Left lung (tissue), 10 donors: ENCODE measurements around the gene IGFALS. TPM values are rescaled to one million over a fixed set of nuclear protein-coding genes. Genes with fewer than 3 reads are reported as not detected.

Experiments
- ATAC-seq: fragments of 200-7000 bp; cut with Tn5 transposase; one replicate; pipeline ENCODE4 v1.9.1; 2020; ENCODE audit warnings: moderate library complexity
- DNase-seq, 4 donors: peaks; one replicate each; pipeline ENCODE4 v3.0.0-alpha.2; 2013 to 2020
- H3K27ac ChIP-seq, 2 donors: fragments of 200-600 bp; sonication (generic) in 1 of 2; one replicate each; pipeline versions ENCODE4 v1.5.0 to v1.8.0; 2020 to 2021
- H3K27me3 ChIP-seq, 2 donors: fragments of 200-600 bp; sonication (generic) in 1 of 2; one replicate each; pipeline versions ENCODE4 v1.5.0 to v1.8.0; 2020 to 2021
- H3K36me3 ChIP-seq, 2 donors: fragments of 200-600 bp; sonication (generic) in 1 of 2; one replicate each; pipeline versions ENCODE4 v1.5.0 to v1.8.0; 2020 to 2021
- H3K4me1 ChIP-seq, 2 donors: fragments of 200-600 bp; one replicate each; pipeline ENCODE4 v1.8.0; 2021
- H3K4me3 ChIP-seq, 2 donors: fragments of 200-600 bp; sonication (generic) in 1 of 2; one replicate each; pipeline versions ENCODE4 v1.5.0 to v1.8.0; 2020 to 2021; ENCODE audit warnings: mild to moderate bottlenecking in 1 of 2
- H3K9me3 ChIP-seq, 2 donors: fragments of 200-600 bp; sonication (generic) in 1 of 2; one replicate each; pipeline versions ENCODE4 v1.5.0 to v1.8.0; 2020 to 2021
- intact Hi-C, 2 donors: fragments of 100-400 bp; cut with DNase I; formaldehyde crosslinking; loops; one replicate each; pipeline versions ENCODE4 v1.11.2 to v1.14.2; 2022
- polyA plus RNA-seq, 6 donors: library from polyadenylated mRNA; unstranded; fragments of 120-200 nt; gene quantifications; one replicate each; pipeline ENCODE4 v1.2.1, GENCODE V29; 2013; ENCODE audit not compliant: insufficient read length in 6 of 6
- total RNA-seq, 2 donors: library from RNA; stranded (reverse); fragmentation: NEBNext Ultra II Directional; extraction: Animal tissue kit (Norgen Biotek cat#: 25700); gene quantifications; one replicate each; pipeline ENCODE4 v1.2.1, GENCODE V29; 2021
- TF ChIP-seq, protein P1 (sequence below), 2 donors: fragments of 200-600 bp; sonication (generic) in 1 of 2; IDR thresholded peaks; one replicate each; pipeline versions ENCODE4 v1.5.0 to v1.8.0; 2021; ENCODE audit warnings: antibody characterized with exemption in 2 of 2
- donor health status: DM: no; HTN: yes; CAD: no.
- donor health status: DM: no; HTN: no; CAD: no.

IGFALS gene
- total and polyA plus RNA-seq, 8 donors = 0.37 to 3.3 (median 2.4) TPM

DNA sequence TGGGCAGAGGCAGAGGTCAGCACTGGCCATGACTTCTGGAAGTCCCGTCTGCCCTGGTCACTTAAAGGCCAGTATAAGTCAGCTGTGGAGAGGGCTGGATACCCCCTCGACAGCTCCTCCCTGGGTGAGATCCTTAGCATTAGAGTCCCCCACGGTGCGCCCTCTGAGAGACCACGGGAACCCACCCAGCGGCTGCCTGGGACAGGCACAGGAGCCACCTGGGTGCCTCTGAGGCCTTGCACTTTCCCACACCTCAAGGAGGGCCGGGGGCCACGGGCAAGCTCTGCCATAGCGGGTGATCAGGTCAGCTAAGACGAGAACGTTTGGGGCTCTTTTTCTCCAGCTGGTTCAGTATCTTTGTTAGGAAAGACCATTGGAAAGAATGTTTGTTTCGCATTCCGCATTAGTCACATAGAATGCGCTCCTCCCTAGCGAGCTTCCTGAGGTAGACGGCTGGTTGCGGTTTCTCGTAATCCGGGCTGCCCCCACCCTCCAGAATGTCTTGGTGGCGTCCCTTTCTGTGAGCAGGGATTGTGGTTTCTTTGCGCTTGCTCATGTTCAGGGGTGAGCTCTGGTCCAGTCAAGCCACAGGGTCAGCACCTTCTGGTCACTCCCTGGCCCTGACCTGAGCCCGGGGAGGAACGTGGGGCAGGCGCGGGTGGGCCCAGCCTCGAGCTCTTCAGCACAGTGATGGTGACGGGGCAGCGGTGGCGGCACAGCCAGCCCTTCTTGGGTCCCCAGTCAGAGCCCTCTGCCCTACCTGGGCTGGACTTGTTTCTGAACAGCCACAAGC, 47.4 kb downstream of the IGFALS start:
- Histone ChIP-seq H3K27me3 (no peaks in the 10 kb centered on the region), H3K9me3 (no peaks in the 10 kb centered on the region), H3K4me3 (no peak overlapping the region), H3K27ac (no peak overlapping the region), H3K4me1 (no peaks in the 10 kb centered on the region), H3K36me3 (peaks cover 0 to 97% of the 10 kb centered on the region in 2 donors)
- TF ChIP-seq, protein P1, sequence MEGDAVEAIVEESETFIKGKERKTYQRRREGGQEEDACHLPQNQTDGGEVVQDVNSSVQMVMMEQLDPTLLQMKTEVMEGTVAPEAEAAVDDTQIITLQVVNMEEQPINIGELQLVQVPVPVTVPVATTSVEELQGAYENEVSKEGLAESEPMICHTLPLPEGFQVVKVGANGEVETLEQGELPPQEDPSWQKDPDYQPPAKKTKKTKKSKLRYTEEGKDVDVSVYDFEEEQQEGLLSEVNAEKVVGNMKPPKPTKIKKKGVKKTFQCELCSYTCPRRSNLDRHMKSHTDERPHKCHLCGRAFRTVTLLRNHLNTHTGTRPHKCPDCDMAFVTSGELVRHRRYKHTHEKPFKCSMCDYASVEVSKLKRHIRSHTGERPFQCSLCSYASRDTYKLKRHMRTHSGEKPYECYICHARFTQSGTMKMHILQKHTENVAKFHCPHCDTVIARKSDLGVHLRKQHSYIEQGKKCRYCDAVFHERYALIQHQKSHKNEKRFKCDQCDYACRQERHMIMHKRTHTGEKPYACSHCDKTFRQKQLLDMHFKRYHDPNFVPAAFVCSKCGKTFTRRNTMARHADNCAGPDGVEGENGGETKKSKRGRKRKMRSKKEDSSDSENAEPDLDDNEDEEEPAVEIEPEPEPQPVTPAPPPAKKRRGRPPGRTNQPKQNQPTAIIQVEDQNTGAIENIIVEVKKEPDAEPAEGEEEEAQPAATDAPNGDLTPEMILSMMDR (IDR thresholded peaks at IDR 0.05) = no peak
- peak in 1 of 4 donors; percentile 72 for DNase-seq
- no peak for ATAC-seq
- intact Hi-C loops = no loop called here

DNA sequence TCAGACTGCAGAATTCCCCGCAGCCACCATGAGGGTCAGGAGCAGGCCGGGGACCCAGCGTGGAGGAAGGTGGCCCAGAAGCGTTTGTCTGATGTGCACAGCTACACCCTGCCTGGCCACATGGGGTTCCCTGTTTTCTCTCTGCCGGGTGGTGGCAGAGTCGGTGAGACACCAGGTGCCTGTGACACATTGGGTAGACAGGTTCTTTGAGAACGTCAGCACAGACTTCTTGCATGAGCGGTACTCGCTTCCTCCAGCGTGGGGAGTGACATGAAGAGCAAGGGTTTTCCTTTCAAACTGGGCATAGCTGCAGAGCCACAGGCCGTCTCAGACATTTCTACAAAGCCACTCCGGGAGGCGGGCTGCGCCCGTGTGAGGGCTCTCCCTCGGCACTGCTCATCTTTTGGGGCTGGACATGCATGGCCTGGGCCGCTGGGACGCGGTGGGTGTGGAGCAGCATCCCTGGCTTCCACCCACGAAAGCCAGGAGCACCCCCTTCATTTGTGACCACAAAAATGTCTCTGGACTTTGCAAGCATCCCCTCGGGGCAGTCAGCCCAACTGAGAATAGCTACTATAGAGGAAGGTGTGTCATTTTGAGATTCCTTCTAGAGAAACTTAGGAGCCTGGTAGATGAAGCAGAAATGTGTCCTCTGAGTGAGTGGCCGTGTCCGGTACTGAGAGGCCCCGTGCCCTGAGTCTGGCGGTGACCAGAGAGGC, 48.2 kb downstream of the IGFALS start:
- DNase-seq = no peak
- TF ChIP-seq, protein P1 (IDR thresholded peaks at IDR 0.05) = no peak
- H3K4me3 ChIP-seq = no peak overlapping the region
- H3K9me3 ChIP-seq = no peaks in the 10 kb centered on the region
- no peaks in the 10 kb centered on the region for H3K27me3 ChIP-seq
- H3K36me3 ChIP-seq = peaks cover 0 to 97% of the 10 kb centered on the region in 2 donors
- H3K27ac ChIP-seq = no peak overlapping the region
- intact Hi-C loops = no loop called here
- no peaks in the 10 kb centered on the region for H3K4me1 ChIP-seq
- ATAC-seq = no peak

DNA sequence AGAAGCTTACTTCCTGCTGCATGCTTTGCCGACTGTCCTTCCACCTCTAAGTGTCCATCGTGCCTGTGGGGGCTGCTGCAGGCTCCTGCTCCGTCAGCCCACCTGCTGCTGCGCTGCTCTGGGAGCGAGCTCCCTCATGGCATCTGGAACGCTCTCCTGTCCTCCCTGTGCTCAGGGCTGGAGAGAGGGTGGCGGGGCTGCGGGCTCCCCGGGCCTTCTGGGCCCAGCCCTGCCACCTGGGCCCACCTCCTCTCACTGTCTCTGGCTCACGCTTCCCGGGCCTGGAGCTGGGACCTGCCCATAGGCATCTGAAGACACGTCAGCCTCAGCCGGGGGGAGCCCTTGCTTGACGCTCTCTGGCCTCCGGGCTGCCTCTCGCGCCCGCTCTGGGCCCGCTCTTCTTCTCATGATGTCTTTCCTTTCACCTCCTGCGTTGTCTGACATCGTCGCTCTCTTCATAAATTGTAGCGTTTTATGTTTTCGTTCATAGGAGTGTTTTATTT, 49.1 kb downstream of the IGFALS start:
- DNase-seq (no peak), ATAC-seq (no peak)
- TF ChIP-seq, protein P1 (IDR thresholded peaks at IDR 0.05) = no peak
- Histone ChIP-seq H3K27me3 (no peaks in the 10 kb centered on the region), H3K9me3 (no peaks in the 10 kb centered on the region), H3K36me3 (peaks cover 0 to 88% of the 10 kb centered on the region in 2 donors), H3K4me3 (no peak overlapping the region), H3K27ac (no peak overlapping the region), H3K4me1 (no peaks in the 10 kb centered on the region)
- intact Hi-C loops = no loop called here

DNA sequence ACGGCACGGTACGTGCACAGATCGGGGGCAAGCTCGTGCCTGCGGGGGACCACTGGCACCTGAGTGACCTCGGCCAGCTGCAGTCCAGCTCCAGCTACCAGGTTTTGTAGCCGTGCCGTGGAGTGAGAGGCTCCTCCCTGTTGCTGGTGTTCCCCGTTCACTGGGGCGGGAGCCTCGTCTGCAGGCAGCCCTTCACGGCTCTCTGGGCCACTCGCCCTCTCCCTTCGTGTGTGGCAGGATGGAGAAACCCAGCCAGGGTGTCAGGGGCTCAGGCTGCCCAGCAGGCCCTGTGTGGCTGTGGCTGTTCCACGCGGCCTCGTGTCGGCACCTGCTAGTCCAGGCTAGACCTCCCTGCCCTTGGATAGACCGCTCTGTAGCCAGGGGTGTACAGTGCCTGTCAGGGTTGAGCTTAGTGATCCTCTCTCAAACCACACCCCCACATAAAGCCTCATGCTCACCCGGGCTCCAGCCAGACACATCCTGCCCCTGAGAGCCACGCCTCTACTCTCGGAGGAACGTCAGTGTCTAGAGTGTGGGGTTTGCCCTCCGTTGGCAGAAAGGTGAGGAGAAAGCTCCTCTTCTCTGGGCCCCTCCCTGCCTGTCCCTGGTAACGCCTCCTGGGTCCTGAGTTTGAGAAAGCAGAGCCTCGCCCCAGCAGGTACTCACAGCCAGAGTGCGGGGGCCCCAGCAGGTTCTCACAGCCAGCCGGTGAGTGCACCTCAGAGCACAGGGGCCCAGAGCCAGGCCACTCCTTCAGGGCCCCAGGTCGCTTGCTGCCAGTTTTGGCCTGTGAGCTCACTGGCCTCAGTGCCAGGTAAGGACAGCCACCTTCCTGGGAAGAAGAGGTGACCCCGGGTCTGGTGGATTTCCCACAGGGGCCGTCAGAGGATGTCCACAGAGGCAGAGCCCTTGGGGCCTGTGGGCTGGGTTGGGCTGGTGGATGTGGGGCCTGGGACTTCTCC, 49.8 kb downstream of the IGFALS start:
- no peak for DNase-seq
- TF ChIP-seq, protein P1 (IDR thresholded peaks at IDR 0.05) = no peak
- Histone ChIP-seq H3K4me3 (no peak overlapping the region), H3K4me1 (no peaks in the 10 kb centered on the region), H3K36me3 (peaks cover 0 to 80% of the 10 kb centered on the region in 2 donors), H3K27me3 (no peaks in the 10 kb centered on the region), H3K27ac (no peak overlapping the region), H3K9me3 (no peaks in the 10 kb centered on the region)
- ATAC-seq = no peak
- intact Hi-C loops = no loop called here
